NCI-H1092 treated with DMSO at 0.1 percent for 48 hours (cell line): ENCODE measurements around the gene S100A10.

Experiments used
- DNase-seq: peaks from one replicate; lab custom pipeline; 2025; lab: John Stamatoyannopoulos, UW

The S100A10 gene, protein sequence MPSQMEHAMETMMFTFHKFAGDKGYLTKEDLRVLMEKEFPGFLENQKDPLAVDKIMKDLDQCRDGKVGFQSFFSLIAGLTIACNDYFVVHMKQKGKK

DNA sequence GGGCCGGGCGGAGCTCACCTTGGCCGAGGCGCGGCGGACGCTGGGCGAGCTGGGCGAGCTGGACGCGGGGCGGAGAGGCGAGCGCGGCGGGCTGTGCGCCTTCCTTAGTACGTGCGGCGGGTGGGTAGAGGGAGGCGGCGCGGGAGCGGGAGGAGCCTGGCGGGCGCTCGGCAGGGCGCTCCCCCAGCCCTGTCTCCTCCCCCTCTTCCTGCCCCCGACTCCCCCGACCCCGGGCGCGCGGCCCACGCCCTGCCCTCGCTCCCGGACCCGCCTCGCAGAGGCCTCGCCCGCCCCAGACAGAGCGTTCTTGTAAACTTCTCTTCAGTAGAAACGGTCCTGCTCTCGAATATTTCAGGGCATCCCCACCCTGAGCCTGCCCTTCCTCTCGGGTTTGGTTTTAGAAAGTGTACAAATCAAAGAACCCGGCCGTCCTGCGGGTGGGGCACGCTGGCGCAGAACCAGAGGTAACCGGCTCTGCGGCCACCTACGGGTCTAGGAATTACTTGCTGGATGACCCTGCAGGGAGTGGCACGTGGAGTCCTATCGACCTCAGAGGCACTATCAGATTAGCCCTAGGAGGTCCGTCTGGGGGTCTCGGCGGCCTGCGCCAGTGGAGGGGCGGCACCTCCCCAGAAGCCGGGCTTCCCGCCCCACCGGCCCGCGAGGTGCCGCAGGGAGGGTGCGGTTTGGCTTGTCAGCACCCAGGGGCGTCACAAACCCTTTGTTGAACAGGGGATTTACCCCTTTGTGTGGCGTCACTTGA lies at the start of gene S100A10:
TSS of gene S100A10 (minus strand) at position 126 of the 763 bp plus-strand sequence. CDS start 7,629 bp downstream, outside the sequence.
- no peak for DNase-seq

- no peak for DNase-seq
These were observed 48.4 kb upstream of the S100A10 start for GRCh38 chr1:152042030-152042429.

DNA sequence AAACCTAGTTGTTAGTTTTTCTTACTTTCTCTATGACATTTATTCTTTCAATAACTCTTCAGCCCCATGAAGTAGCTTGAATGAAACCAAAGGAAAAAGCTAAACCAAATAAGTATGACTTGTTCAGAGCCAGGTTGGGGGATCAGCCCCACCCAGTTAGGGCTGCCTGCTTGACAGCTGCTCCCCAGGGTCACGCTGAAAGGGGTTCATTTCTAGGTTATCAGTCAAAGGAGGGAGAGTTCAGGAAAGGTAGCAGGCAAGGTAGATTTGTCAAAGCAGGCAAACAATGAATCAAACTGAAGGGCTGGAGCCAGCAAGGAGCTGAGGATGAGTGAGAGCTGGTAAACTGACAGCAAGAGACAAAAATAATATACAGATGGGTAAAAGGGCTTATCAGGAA lies 46.2 kb upstream of the S100A10 start:
- DNase-seq: no peak

DNA sequence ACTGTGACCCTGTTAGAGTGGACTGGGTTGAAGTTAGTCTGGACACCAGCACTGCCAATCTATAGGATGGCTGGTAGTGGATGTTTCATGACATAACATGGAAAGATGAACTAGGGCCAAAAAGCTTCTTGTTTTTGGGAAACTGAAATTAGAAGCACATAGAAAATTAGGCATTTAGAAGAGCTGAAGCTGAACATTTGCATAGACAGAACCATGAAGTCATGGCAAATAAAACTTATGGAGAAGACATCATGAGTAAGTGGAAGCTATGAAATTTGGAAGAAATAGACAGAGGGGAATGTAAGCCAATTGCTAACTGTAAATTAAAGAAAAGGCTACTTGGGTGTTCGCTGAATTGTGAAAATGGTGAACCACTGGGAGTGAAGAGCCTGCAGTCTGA lies 45.8 kb upstream of the S100A10 start:
- no peak for DNase-seq

GRCh38 chr1:152038871-152039270 lies 45.2 kb upstream of the S100A10 start:
- no peak for DNase-seq

- no peak for DNase-seq
These were observed 42.9 kb upstream of the S100A10 start, which contains the start of gene S100A11 for GRCh38 chr1:152036267-152037216. TSS of gene S100A11 (minus strand) at chr1:152037004. CDS start at chr1:152036915, 89 bp downstream.

DNA sequence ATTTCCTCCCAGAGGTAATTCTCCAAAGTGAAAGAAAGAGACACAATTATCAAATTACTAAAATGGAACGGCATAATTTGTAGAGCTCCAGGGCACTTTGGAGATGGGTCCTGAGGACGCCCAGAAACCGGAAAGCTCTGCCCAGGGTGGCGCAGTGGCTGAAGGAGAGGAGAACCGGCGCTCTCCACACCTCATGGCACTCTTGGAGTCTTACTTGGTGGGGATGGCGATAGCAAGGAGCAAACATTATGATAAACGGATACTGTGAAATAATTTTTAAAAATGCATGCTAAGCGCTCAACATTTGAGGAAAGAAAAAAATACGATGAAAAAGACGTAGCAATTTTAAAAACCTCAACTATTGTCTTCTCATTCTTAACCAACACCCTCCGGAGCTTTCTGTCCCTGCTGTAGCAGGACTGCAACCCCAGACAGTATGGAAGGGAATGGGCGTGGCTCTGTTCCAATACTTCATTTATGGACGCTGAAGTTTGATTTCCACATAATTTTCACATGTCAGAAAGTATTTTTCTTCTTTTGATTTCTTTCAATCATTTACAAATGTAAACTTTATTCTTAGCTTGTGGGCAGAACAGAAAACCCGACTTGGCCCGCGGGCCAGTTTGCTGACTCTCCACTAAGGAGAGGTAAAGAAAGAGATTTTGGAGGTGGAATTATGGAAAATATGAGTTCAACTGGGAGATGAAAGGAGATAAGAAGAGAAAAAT lies 42.0 kb upstream of the S100A10 start:
- no peak for DNase-seq

GRCh38 chr1:152034654-152035538 lies 41.2 kb upstream of the S100A10 start:
- no peak for DNase-seq

GRCh38 chr1:152034324-152034653 lies 40.6 kb upstream of the S100A10 start:
- DNase-seq: no peak

- DNase-seq: no peak
These were observed 36.2 kb upstream of the S100A10 start for GRCh38 chr1:152029929-152030211.

GRCh38 chr1:152029144-152029928 lies 35.7 kb upstream of the S100A10 start:
- DNase-seq: no peak

GRCh38 chr1:152026895-152027294 lies 33.2 kb upstream of the S100A10 start:
- DNase-seq: no peak

DNA sequence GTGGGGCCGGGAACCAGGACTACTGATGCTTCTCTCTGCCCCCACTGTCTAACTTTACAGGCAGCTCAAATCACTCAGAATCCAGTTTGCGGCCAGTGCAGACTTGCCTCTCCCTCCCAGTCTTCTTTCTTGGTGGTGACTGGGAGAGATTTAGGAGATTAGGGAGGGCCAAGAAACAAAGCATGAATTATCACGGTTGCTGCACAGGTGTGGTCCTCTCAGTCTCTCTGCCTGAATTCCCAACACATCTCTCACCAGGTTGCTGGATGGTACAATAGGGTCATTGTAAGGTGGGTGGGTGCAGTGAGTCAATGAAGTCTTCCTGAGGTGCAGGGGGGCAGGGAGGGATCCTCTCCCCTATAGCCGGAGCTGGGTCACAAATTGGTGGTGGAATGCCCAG lies 30.6 kb upstream of the S100A10 start:
- no peak for DNase-seq

DNA sequence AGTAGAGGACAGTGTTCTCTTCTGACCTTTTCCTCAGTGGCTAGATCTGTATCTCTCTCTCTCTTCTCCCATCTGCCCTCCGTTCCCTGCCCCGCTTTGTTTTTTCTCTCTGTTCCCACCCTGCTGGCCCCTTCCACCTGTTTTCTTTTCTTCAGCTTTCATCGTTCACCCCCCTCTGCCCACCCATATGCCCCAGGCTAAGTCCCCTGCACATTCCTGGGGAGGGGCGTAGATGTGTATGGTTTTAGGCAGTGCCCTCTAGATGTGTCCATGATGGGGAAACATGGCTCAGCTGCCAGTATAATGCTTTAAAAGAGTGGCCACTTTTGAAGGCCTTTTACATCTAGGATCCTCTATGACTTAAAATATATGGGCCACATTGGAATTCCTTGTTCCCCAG lies 29.6 kb upstream of the S100A10 start:
- DNase-seq: no peak

- DNase-seq: no peak
These were observed 28.8 kb upstream of the S100A10 start for GRCh38 chr1:152022474-152022873.

GRCh38 chr1:152021569-152021968 lies 27.9 kb upstream of the S100A10 start:
- DNase-seq: no peak

DNA sequence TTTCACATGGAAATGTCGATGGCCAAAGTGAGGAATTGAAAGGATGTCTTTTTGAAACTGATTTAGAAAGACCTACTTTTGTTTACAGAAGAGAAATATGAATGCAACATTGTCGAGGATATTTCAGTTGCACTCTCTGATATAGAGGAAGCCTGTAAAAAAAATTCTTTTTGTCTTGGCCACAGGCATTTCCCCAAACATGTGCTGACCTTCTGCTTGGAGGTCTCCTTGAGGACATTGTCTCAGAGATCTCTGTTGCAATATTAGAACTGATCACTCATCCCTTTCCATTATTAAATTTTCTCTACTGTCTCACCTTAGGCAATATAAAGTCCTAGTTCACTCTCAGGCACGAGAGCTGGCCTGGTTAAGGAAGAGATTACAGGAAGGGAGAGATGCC lies 27.2 kb upstream of the S100A10 start:
- no peak for DNase-seq

DNA sequence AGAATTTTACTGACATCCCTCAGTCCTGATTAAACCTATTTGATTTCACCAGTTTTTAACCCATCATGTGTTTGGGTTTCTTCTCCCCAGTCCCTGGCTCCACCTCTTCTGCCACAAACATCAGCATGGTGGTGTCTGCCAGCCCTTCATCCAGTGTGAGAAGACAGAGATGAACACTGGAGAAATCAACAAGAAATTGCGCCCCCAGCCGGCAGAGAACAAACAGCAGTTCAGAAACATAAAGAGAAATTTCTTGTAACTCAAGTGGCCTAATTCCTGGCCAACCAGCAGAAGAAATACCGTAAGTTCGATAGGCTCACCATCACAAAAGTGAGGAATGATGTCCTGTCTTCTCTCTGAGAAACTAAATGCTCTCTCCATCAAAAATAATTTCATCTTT lies 24.9 kb upstream of the S100A10 start:
- DNase-seq: no peak

DNA sequence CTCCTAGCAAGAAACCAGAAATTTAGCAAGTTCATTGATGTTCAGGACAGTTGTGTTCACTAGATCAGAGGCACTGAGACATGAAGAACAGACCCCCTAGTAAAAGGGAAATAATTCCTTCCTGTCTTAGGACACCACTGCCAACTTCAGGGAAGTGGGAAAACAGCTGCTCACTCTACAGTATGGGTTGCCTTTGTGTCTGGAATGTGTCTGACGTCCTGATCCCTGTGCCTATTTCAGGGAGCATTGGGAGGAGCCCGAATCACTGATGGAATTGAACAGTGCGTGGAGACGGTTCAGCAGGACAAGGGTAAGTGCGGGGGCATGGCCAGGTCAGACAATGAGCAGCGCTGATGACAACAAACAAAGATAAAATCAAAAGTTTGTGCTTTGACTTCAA lies 22.1 kb upstream of the S100A10 start:
- no peak for DNase-seq

- no peak for DNase-seq
These were observed 21.3 kb upstream of the S100A10 start for GRCh38 chr1:152014943-152015342.
